NCI-H446 (cell line): ENCODE data around the gene DNAH2.

ENCODE experiments used
- DNase-seq, 2 experiments: peaks; one replicate each; lab custom pipeline; 2025; lab: John Stamatoyannopoulos, UW

The DNAH2 gene

DNA sequence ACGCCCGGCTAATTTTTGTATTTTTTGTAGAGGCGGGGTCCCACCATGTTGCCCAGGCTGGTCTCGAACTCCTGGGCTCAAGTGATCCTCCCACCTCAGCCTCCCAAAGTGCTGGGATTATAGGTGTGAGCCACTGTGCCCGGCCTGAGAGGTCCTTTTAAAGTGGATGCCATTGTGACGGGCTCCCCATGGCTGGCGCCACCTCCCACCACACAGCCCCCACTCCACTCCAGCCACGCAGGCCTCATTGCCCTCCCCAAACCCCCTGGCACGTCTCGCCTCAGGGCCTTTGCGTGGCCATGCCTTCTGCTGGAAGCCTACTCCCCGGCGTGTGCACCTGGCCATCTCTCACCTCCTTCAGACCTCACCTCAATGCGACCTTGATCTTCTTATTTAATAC, 104.6 kb downstream of the DNAH2 start:
- DNase-seq: no peak

- no peak for DNase-seq
These were observed 106.0 kb downstream of the DNAH2 start for GRCh38 chr17:7823581-7824001.

DNA sequence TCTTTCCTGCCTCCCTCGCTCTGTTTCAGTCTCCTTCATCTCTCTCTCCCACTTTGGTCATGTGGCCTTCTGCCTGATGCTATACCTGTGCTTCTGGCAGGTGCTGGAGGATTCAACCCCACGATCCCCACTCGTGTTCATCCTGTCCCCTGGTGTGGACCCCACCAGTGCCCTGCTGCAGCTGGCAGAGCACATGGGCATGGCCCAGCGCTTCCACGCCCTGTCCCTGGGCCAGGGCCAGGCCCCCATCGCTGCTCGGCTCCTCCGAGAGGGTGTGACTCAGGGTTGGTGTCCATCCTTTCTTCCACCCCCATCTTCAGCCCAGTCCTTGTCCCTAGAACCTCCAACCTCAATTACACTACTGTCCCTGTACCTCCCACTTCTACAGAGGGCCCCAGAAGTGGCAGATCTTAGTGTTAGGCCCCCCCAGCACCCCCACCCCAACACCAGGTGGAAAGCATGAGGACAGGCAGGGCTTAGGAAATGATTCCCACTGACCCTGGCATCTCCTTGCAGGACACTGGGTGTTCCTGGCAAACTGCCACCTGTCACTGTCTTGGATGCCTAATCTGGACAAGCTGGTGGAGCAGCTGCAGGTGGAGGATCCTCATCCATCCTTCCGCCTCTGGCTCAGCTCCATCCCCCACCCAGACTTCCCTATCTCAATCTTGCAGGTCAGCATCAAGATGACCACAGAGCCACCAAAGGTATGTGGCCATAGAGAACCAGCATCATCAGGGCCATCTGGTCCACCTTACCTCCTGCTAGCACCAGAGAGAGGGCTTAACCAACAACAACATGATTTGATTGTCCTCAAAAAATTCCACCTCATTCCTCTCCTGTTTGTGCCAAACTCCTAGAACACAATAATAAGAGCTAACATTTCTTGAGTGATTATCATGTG, 106.7 kb downstream of the DNAH2 start:
- DNase-seq: no peak

- peak in 1 of 2 experiments; percentile 18 for DNase-seq
These were observed 107.9 kb downstream of the DNAH2 start for GRCh38 chr17:7825206-7825990.

DNA sequence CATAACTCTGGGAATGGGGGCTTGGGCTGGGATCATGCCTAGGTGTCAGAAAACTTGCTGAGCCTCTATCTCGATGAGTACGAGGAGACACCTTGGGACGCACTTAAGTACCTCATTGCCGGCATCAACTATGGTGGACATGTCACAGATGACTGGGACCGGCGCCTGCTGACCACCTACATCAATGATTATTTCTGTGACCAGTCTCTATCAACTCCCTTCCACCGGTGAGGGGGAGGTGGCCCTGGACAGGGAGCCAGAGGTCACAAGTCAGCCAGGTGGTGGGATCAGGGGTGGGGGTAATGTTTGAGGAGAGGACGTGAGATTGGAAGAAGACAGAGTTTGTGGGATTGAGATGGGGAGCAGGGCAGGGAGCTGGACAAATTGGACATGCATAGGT, 113.1 kb downstream of the DNAH2 start:
- no peak for DNase-seq

DNA sequence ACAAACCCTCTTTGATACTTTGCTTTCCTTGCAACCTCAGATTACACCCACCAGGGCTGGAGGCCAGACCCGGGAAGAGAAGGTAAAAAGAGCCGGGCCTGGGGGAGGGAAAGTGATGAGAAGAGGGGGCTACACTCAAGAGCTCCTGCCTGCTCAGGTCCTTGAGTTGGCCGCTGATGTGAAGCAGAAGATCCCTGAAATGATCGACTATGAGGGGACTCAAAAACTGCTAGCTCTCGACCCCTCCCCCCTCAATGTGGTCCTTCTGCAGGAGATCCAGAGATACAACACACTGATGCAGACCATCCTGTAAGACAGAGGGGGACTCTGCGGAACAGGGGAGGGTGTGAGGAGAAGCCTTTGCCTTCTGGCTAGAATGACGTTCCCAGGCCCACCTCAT, 113.7 kb downstream of the DNAH2 start:
- DNase-seq: no peak

DNA sequence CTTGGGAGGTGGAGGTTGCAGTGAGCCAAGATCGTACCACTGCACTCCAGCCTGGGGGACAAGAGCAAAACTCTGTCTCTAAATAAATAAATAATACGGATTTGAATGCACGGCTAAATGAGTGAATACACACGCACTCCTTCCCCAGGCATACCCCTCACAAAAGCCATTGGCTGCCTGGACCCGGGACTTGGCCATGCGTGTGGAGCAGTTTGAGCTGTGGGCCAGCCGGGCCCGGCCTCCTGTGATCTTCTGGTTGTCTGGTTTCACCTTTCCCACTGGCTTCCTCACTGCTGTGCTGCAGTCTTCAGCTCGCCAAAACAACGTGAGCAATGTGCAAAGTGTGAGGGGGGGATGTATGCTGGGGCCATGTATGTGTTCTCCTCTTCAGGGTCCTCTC, 114.9 kb downstream of the DNAH2 start:
- no peak for DNase-seq

DNA sequence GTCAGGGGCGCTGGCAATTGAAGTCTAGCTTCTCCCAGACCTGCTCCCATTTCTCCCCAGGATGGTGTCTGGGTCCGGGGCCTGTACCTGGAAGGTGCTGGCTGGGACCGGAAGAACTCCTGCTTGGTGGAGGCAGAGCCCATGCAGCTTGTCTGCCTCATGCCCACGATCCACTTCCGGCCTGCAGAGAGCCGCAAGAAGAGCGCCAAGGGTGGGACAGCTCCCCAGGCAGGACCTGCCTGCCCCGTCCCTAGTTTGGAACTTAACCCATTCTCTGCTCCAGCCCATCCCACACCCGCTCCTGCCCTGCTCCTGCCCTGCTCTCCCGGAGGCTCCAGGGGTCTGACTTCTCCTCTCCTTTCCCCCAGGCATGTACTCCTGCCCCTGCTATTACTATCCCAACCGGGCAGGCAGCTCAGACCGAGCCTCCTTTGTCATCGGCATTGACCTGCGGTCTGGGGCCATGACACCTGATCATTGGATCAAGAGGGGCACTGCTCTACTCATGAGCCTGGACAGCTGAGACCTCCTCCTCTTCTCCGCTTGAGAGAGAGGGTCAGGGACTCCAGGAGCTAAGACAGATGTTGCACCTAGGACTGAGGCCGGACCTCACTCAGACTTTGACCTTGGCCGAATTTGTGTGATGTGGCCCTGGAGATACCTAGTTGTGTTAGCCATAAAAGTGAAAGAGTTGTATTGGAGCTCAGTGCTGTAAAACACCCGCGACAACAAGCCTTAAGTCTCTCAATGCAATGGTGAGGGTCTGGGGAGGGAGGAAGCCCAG, 115.7 kb downstream of the DNAH2 start:
- DNase-seq: no peak

GRCh38 chr17:7833795-7834541, 116.4 kb downstream of the DNAH2 start, which contains the start of gene KDM6B:
KDM6B (plus strand) TSS chr17:7834217; CDS start chr17:7845555, 11,338 bp downstream.
- DNase-seq: peak; percentile 64 to 79

GRCh38 chr17:7834542-7834956, 117.0 kb downstream of the DNAH2 start:
- DNase-seq: no peak

DNA sequence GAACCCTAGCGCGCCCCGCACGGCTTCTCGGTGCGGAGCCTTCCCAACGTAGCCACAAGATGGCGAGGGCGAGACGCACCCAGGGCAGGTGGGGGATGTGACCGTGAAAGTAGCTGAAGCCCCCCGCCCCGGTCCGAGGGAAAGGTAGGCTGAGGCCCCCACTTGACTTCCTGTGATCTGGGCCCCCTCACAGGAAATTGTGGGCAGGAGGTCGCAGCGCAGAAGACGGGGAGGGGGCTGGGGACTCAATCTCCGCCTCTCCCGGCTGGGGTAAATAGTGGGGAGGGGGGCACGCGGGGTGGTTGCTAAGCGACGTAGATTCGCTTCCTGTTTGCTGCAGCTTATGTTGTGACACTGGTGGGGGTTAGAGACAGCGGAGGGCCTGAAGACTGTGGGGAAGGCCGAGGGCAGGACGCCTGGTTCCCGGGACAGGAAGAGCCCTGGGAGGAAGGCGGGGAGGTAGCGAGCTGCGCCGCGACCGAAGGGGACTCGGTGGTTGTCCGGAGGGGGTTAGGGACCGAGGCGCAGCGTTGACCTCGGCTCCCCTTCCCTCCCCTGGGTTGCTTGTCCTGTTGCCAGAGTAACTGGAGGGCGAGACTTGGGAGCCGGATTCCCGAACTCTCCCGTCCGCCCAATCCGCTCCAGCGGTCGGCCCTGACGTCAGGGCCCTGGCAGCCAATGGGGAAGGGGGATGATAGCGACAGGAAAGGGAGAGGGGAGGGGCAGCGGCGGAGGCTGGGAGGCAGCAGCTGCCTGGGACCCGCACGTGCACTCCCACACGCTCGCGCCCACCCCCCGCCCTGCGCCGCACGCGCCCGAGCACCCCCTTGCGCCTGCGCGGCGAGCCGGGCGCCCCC, 117.6 kb downstream of the DNAH2 start:
- DNase-seq: peak; percentile 93 to 97

- DNase-seq: peak in 1 of 2 experiments; percentile 77
These were observed 118.5 kb downstream of the DNAH2 start for GRCh38 chr17:7835814-7836595.

- DNase-seq: peak; percentile 95 to 96
These were observed 119.3 kb downstream of the DNAH2 start for GRCh38 chr17:7836596-7837407.

- DNase-seq: peak in 1 of 2 experiments; percentile 21
These were observed 120.0 kb downstream of the DNAH2 start for GRCh38 chr17:7837408-7838088.

- DNase-seq: peak in 1 of 2 experiments; percentile 51
These were observed 120.8 kb downstream of the DNAH2 start for GRCh38 chr17:7838090-7839075.

DNA sequence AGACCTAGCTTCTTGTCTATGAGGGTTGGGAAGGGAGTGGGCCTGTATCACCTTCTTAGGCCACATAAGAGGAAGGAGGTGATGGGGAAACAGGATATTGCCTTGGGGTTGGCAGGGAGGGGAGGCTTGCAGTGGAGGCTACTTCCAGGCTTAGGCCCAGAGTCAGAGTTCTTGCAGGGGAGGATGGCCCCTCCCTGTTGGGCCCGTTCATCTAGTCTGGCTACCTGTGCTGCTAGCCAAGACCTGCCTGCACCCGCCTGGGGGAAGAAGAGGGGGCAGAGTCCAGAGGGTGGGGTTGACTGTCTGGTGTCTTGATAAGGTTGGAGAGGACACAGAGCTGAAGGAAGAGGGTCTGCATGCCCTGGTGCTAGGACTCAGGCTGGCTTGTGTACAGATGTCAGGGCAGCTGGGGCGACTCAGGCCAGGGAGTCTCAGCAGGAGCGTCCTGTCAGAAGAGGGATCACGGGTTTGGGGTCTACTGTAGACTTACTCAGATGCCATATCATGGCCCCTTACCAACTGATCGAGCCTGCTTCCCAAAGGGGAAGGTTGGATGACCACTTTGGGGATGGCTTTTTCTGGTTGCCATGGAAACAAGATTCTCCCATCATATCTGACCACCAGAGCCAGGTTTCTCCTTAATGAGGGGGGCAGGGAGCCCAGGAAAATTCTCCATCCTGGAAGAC, 121.8 kb downstream of the DNAH2 start:
- no peak for DNase-seq
